NT2/D1 (cell line): ENCODE measurements around the gene IL36RN.

Source experiments
- DNase-seq: peaks from one replicate; pipeline ENCODE4 v3.0.0-alpha.2; 2011; ENCODE audit warnings: low read depth, low spot score
- H3K27me3 ChIP-seq: 2 replicates; pipeline ENCODE4 v1.6.0; 2011; ENCODE audit warnings: mild to moderate bottlenecking; ENCODE audit not compliant: insufficient read length, insufficient read depth
- H3K36me3 ChIP-seq: 2 replicates; pipeline ENCODE4 v1.6.1; 2011; ENCODE audit warnings: mild to moderate bottlenecking, low read length, mixed read lengths; ENCODE audit not compliant: insufficient read depth, insufficient read length
- H3K4me1 ChIP-seq: 2 replicates; pipeline ENCODE4 v1.5.1; 2011; ENCODE audit not compliant: insufficient read depth, insufficient read length
- H3K4me3 ChIP-seq: 2 replicates; pipeline ENCODE4 v1.5.1; 2011; ENCODE audit warnings: low read depth; ENCODE audit not compliant: insufficient read length
- H3K9ac ChIP-seq: 2 replicates; pipeline ENCODE4 v1.6.0; 2011; ENCODE audit warnings: low read depth; ENCODE audit not compliant: insufficient read length
- H3K9me3 ChIP-seq: 2 replicates; pipeline ENCODE4 v1.5.1; 2011; ENCODE audit warnings: mild to moderate bottlenecking, low read length; ENCODE audit not compliant: insufficient read depth
- SUZ12 ChIP-seq: IDR thresholded peaks from 2 replicates; pipeline ENCODE4 v1.6.1; 2011; ENCODE audit not compliant: insufficient read length, insufficient read depth; ENCODE audit errors: extremely low read depth
- YY1 ChIP-seq: IDR thresholded peaks from 2 replicates; pipeline ENCODE4 v1.6.1; 2011; ENCODE audit not compliant: insufficient read length, insufficient read depth
- ZNF274 ChIP-seq: IDR thresholded peaks from 2 replicates; pipeline ENCODE4 v1.6.1; 2011; ENCODE audit warnings: mild to moderate bottlenecking, low read depth, low read length

Gene IL36RN

DNA sequence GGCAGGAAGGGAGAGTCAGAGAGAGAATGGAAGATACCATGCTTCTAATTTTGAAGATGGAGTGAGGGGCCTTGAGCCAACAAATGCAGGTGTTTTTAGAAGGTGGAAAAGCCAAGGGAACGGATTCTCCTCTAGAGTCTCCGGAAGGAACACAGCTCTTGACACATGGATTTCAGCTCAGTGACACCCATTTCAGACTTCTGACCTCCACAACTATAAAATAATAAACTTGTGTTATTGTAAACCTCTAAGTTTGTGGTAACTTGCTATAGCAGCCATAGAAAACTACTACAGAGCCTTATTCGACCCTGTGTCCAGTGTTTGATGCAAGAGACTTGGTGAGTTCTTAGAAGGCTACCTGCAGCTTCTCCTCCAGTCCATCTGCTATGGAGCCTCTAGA, 16.6 kb downstream of the IL36RN start:
- Histone ChIP-seq H3K27me3 (peaks cover 3% of the 10 kb centered on the region), H3K4me1 (no peaks in the 10 kb centered on the region), H3K36me3 (no peaks in the 10 kb centered on the region), H3K4me3 (no peak overlapping the region), H3K9ac (no peak overlapping the region), H3K9me3 (no peaks in the 10 kb centered on the region)
- TF ChIP-seq ZNF274 (no peak), SUZ12 (no peak), YY1 (no peak)
- DNase-seq, result no peak

GRCh38 chr2:113076954-113077669, 18.1 kb downstream of the IL36RN start:
- no peak overlapping the region for H3K9ac ChIP-seq
- no peak overlapping the region for H3K4me3 ChIP-seq
- DNase-seq, result no peak
- TF ChIP-seq SUZ12 (no peak), ZNF274 (no peak), YY1 (no peak)
- no peaks in the 10 kb centered on the region for H3K9me3 ChIP-seq
- peaks cover 3% of the 10 kb centered on the region for H3K27me3 ChIP-seq
- no peaks in the 10 kb centered on the region for H3K36me3 ChIP-seq
- no peaks in the 10 kb centered on the region for H3K4me1 ChIP-seq

DNA sequence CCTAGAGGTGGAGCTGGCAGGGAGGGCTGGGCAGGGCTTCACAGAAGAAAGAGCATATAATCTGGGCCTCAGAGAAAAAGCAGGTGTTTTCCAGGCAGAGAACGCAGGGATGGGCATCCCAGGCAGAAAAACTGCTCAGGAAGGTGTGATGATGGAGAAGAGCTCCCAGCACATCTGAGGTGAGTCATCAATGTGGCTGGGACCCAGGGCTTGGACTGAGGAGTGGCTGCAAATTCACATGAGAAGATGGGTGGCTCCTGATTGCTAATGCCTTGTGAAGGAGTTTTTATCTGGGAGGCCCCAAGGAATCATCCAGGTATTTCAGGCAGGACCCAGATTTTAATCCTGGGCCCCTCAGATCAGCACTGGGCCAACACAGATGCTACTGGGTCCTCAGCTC, 18.9 kb downstream of the IL36RN start:
- Histone ChIP-seq H3K4me3 (no peak overlapping the region), H3K9me3 (no peaks in the 10 kb centered on the region), H3K9ac (no peak overlapping the region), H3K27me3 (peaks cover 3% of the 10 kb centered on the region), H3K36me3 (no peaks in the 10 kb centered on the region), H3K4me1 (no peaks in the 10 kb centered on the region)
- no peak for DNase-seq
- TF ChIP-seq SUZ12 (no peak), ZNF274 (no peak), YY1 (no peak)

DNA sequence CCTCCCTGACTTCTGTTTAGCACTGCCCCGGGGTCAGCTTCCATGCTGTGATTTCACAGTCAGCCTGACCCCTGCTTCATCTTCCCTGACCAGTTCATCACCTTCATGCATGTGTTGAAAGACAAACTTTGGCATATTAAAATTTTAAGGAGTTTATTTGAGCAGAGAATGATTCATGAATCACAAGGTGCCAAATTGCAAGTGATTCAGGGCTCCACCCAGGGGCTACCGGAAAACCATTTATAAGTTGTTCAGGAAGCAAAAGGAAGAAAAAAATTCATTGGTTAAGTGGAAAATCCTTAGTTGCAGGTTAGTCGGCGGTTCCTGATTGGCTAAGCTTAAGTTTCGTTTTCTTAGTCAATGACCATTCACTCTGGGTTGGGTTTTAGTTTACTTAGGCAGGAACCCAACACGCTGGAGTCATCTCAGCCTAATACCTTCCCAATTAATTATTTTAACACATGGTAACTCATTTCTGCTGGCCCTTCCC, 19.4 kb downstream of the IL36RN start:
- TF ChIP-seq SUZ12 (no peak), ZNF274 (no peak), YY1 (no peak)
- H3K36me3 ChIP-seq, result no peaks in the 10 kb centered on the region
- no peak overlapping the region for H3K9ac ChIP-seq
- DNase-seq, result no peak
- H3K4me1 ChIP-seq, result no peaks in the 10 kb centered on the region
- H3K27me3 ChIP-seq, result peaks cover 3% of the 10 kb centered on the region
- H3K9me3 ChIP-seq, result no peaks in the 10 kb centered on the region
- no peak overlapping the region for H3K4me3 ChIP-seq

DNA sequence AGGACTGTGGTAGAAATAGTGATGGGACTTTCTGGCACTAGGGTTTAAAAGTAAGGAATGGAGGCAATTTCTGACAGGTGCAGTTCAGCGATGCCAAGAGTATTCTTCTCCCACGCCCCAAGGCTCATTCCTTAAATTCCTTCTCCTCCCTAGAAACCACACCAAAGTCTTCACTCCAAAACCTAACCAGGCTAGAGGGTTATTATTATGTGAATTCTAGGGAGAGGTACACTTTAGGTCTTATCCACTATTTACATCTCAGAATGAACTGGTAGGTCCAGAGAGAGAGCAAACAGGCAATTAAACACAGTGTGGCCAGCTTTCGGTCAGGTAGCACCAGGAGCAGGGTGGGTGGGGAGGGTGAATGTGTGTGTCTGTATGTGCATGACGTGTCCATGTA, 20.1 kb downstream of the IL36RN start:
- DNase-seq, result no peak
- Histone ChIP-seq H3K9ac (no peak overlapping the region), H3K9me3 (no peaks in the 10 kb centered on the region)

GRCh38 chr2:113080134-113080533, 21.1 kb downstream of the IL36RN start:
- H3K4me3 ChIP-seq, result no peak overlapping the region
- H3K4me1 ChIP-seq, result no peaks in the 10 kb centered on the region
- H3K27me3 ChIP-seq, result no peaks in the 10 kb centered on the region
- no peaks in the 10 kb centered on the region for H3K36me3 ChIP-seq
- H3K9ac ChIP-seq, result no peak overlapping the region
- H3K9me3 ChIP-seq, result no peaks in the 10 kb centered on the region
- TF ChIP-seq ZNF274 (no peak), SUZ12 (no peak), YY1 (no peak)
- peak; percentile 28 for DNase-seq

More for the DNA sequence above, 20.1 kb downstream of the IL36RN start:
- H3K27me3 ChIP-seq, result peaks cover 2% of the 10 kb centered on the region
- TF ChIP-seq SUZ12 (no peak), ZNF274 (no peak), YY1 (no peak)
- no peak overlapping the region for H3K4me3 ChIP-seq
- no peaks in the 10 kb centered on the region for H3K4me1 ChIP-seq
- no peaks in the 10 kb centered on the region for H3K36me3 ChIP-seq

GRCh38 chr2:113081488-113082210, 22.7 kb downstream of the IL36RN start:
- H3K9ac ChIP-seq, result no peak overlapping the region
- no peak for DNase-seq
- H3K36me3 ChIP-seq, result no peaks in the 10 kb centered on the region
- no peak overlapping the region for H3K4me3 ChIP-seq
- H3K9me3 ChIP-seq, result no peaks in the 10 kb centered on the region
- no peaks in the 10 kb centered on the region for H3K4me1 ChIP-seq
- no peak for TF ChIP-seq SUZ12
- TF ChIP-seq YY1, result no peak
- TF ChIP-seq ZNF274, result no peak
- H3K27me3 ChIP-seq, result no peaks in the 10 kb centered on the region
